WTC11 (cell line): Measurements from ENCODE around the gene IP6K3.

Experiments used
- ZBTB21 ChIP-seq: sonication (generic); formaldehyde crosslinking; IDR thresholded peaks from 2 replicates; pipeline ENCODE4 v1.8.1; 2023; ENCODE audit warnings: mild to moderate bottlenecking, missing genetic modification reagents, borderline replicate concordance
- ZNF138 ChIP-seq: sonication (generic); formaldehyde crosslinking; conservative IDR thresholded peaks from 2 replicates; pipeline ENCODE4 v1.8.1; 2022; ENCODE audit warnings: mild to moderate bottlenecking, moderate library complexity, missing genetic modification reagents
- ZNF416 ChIP-seq: fragments of 250-450 bp; sonication (Bioruptor Pico); IDR thresholded peaks from 2 replicates; pipeline ENCODE4 v1.9.0; 2021; ENCODE audit warnings: mild to moderate bottlenecking, inconsistent platforms
- TF ChIP-seq, protein P1 (sequence below): fragments of 200-600 bp; IDR thresholded peaks from 2 replicates; pipeline ENCODE4 v1.8.0; 2022; ENCODE audit warnings: antibody characterized with exemption
- TF ChIP-seq, protein P2 (sequence below): sonication (generic); formaldehyde crosslinking; IDR thresholded peaks from 2 replicates; pipeline ENCODE4 v1.8.0; 2023; ENCODE audit warnings: missing genetic modification reagents, mild to moderate bottlenecking, borderline replicate concordance

DNA sequence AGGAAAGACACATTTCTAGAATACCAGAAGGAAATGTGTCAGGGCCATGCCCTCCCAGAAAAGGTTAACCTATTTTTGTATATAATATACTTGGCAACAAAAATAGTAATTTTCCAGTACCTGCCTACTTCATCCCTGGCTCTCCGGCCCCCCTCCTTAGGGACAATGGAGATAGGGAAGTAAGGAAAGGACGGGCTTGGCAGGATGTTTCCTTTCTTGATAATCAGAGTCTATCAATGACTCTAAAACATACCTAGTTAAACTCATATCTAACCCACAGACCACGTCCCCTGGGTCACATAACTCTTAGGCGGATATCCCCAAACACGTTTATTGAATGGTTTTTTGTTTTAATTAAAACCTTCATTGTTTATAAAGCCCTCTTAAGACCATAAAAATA lies 47.0 kb downstream of the IP6K3 start:
- TF ChIP-seq, protein P1, sequence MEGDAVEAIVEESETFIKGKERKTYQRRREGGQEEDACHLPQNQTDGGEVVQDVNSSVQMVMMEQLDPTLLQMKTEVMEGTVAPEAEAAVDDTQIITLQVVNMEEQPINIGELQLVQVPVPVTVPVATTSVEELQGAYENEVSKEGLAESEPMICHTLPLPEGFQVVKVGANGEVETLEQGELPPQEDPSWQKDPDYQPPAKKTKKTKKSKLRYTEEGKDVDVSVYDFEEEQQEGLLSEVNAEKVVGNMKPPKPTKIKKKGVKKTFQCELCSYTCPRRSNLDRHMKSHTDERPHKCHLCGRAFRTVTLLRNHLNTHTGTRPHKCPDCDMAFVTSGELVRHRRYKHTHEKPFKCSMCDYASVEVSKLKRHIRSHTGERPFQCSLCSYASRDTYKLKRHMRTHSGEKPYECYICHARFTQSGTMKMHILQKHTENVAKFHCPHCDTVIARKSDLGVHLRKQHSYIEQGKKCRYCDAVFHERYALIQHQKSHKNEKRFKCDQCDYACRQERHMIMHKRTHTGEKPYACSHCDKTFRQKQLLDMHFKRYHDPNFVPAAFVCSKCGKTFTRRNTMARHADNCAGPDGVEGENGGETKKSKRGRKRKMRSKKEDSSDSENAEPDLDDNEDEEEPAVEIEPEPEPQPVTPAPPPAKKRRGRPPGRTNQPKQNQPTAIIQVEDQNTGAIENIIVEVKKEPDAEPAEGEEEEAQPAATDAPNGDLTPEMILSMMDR = no peak
- no peak for TF ChIP-seq ZNF416
- TF ChIP-seq, protein P2, sequence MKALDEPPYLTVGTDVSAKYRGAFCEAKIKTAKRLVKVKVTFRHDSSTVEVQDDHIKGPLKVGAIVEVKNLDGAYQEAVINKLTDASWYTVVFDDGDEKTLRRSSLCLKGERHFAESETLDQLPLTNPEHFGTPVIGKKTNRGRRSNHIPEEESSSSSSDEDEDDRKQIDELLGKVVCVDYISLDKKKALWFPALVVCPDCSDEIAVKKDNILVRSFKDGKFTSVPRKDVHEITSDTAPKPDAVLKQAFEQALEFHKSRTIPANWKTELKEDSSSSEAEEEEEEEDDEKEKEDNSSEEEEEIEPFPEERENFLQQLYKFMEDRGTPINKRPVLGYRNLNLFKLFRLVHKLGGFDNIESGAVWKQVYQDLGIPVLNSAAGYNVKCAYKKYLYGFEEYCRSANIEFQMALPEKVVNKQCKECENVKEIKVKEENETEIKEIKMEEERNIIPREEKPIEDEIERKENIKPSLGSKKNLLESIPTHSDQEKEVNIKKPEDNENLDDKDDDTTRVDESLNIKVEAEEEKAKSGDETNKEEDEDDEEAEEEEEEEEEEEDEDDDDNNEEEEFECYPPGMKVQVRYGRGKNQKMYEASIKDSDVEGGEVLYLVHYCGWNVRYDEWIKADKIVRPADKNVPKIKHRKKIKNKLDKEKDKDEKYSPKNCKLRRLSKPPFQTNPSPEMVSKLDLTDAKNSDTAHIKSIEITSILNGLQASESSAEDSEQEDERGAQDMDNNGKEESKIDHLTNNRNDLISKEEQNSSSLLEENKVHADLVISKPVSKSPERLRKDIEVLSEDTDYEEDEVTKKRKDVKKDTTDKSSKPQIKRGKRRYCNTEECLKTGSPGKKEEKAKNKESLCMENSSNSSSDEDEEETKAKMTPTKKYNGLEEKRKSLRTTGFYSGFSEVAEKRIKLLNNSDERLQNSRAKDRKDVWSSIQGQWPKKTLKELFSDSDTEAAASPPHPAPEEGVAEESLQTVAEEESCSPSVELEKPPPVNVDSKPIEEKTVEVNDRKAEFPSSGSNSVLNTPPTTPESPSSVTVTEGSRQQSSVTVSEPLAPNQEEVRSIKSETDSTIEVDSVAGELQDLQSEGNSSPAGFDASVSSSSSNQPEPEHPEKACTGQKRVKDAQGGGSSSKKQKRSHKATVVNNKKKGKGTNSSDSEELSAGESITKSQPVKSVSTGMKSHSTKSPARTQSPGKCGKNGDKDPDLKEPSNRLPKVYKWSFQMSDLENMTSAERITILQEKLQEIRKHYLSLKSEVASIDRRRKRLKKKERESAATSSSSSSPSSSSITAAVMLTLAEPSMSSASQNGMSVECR (CRISPR knock-in tag) = no peak
- TF ChIP-seq ZBTB21 = no peak
- no peak for TF ChIP-seq ZNF138 (CRISPR knock-in tag)
